HG02938 (cell line): ENCODE results near the gene CT45A8.
"Not testable (repeated sequence)": the region's sequence is repeated elsewhere in the genome, so short reads cannot be mapped to it uniquely, and the experiment has no call there.

Experiments
- ATAC-seq: cut with Tn5 transposase; IDR thresholded peaks from one replicate; pipeline ENCODE4 v1.9.1; 2021; ENCODE audit warnings: mild to moderate bottlenecking, moderate library complexity; ENCODE audit not compliant: unreplicated experiment

CT45A8 gene, protein sequence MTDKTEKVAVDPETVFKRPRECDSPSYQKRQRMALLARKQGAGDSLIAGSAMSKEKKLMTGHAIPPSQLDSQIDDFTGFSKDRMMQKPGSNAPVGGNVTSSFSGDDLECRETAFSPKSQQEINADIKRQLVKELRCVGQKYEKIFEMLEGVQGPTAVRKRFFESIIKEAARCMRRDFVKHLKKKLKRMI

GRCh38 chrX:135854438-135854837 lies at the start of gene CT45A8:
Gene CT45A8, minus strand, starts transcription at chrX:135854538. Its CDS starts 3,755 bp downstream, at chrX:135850783.
- ATAC-seq, result not testable (repeated sequence)

DNA sequence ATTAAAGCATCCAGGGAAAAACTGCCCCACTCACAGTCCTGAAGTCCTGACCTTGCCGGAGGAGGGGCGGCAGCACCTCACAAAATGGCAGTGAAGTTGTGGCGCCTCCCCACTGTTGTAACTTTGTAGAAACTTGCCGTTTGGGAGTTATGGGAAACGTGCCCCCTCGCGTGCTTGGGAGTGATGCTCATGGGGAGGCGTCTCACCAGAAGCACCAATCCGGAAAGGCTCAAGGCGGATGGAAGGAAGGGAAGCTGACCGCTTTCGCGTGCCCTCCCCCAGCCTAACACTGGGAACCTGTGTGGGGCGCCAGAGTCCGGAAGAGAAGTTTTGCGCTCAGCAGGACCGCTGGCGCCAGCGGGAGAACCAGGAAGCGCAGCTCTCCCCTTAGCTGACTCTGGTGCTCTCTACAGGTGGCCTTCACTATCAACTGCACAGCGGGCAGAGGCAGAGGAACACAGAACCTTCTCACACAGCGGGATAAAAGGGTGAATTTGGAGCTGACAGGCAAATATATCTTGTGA lies 39.0 kb upstream of the CT45A8 start, which contains the start of the genes CT45A10 and SAGE1:
Gene CT45A10 (minus strand): TSS at position 151 of the 524 bp plus-strand sequence. CDS start 8,100 bp downstream, outside the sequence.
Gene SAGE1 (plus strand): TSS at position 423 of the 524 bp plus-strand sequence. CDS start 2,527 bp downstream, outside the sequence.
- ATAC-seq, result no peak

DNA sequence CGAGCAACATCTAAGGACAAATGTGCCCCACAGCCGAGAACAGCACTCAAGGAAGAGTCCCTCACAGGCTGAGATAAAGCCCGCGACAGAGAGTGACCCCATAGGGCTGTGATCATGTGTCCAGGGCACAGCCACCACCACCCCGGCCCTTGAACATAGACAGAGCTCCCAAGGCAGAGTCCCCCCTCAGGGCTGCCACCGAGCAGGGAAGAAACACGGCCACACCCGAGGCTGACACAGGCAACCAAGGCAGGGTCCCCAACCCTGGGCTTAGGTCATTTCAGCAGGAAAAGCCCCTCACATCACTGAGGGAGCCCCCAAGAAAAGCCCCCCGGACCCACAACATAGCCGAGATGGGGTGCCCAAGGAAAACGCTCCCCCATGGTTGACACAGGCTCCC lies 38.4 kb upstream of the CT45A8 start:
- no peak for ATAC-seq

- no peak for ATAC-seq
Observed at GRCh38 chrX:135890087-135890585, 35.8 kb upstream of the CT45A8 start.

GRCh38 chrX:135888976-135889375 lies 34.6 kb upstream of the CT45A8 start:
- ATAC-seq, result not testable (repeated sequence)

- ATAC-seq, result not testable (repeated sequence)
Observed at GRCh38 chrX:135888230-135888629, 33.9 kb upstream of the CT45A8 start.

DNA sequence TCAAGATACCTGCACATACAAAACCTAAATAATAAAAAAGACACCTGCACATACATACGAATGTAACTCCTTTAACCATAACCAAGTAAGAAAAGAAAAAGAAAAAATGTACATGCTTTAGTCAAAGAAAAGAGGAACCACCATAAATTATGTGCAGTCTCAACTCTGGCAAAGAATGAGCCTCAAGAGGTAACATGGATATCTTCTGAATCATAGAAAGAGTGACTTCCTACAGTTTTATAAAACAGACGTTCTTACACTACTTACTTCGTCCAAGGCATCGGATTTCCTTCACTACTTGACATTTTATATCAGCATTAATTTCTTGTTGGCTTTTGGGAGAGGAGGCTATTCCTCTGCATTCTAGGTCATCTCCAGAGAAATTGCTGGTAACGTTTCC lies 28.4 kb upstream of the CT45A8 start:
- ATAC-seq, result not testable (repeated sequence)

GRCh38 chrX:135871712-135872111 lies 17.4 kb upstream of the CT45A8 start, which contains the start of gene CT45A9:
Gene CT45A9, minus strand, starts transcription at chrX:135871812. Its CDS starts 3,751 bp downstream, at chrX:135868061.
- ATAC-seq, result not testable (repeated sequence)

DNA sequence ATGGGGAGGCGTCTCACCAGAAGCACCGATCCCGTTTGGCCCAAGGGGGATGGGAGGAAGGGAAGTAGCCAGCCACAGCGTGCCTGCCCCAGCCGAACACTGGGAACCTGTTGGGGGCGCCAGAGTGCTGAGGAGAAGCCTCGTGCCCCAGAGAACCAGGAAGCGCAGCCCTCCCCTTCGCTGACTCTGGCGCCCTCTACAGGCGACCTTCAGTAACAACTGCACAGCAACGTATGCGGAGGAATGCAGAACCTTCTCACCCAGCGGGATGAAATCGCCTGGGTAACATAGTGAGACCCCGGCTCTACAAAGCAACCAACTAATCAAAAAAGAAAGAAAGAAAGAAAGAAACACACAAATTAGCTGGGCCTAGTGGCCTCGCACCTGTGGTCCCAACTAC lies 17.2 kb downstream of the CT45A8 start, which contains the start of gene CT45A7:
Gene CT45A7 (minus strand): TSS at position 101 of the 400 bp plus-strand sequence. CDS start 3,747 bp downstream, outside the sequence.
- not testable (repeated sequence) for ATAC-seq

GRCh38 chrX:135819912-135820311 lies 34.4 kb downstream of the CT45A8 start, which contains the start of gene CT45A2:
Gene CT45A2, minus strand, starts transcription at chrX:135820012. Its CDS starts 3,747 bp downstream, at chrX:135816265.
- not testable (repeated sequence) for ATAC-seq

GRCh38 chrX:135802687-135803086 lies 51.7 kb downstream of the CT45A8 start, which contains the start of gene CT45A6:
Gene CT45A6, minus strand, starts transcription at chrX:135802787. Its CDS starts 3,794 bp downstream, at chrX:135798993.
- not testable (repeated sequence) for ATAC-seq
